Measurements from ENCODE around the gene KLHL24.
"Not testable (repeated sequence)": the region's sequence is repeated elsewhere in the genome, so short reads cannot be mapped to it uniquely, and the experiment has no call there.

Gene KLHL24

GRCh38 chr3:183594636-183595035 lies 40.8 kb upstream of the KLHL24 start:
- DNase-seq (ENCODE audit: low read depth): no peak
- no peak overlapping the region for H3K4me3 ChIP-seq (ENCODE audit: control insufficient read depth, low read depth, low read length)
- no peak for TF ChIP-seq CTCF (IDR thresholded peaks at IDR 0.05; ENCODE audit: control insufficient read depth, insufficient read depth, low read depth, low read length, missing control alignments)

- no peak overlapping the region for H3K4me3 ChIP-seq (ENCODE audit: control insufficient read depth, low read depth, low read length)
- TF ChIP-seq CTCF (IDR thresholded peaks at IDR 0.05; ENCODE audit: control insufficient read depth, insufficient read depth, low read depth, low read length, missing control alignments): no peak
- DNase-seq (ENCODE audit: low read depth): no peak
Measured at GRCh38 chr3:183597959-183598358, 37.5 kb upstream of the KLHL24 start.

- not testable (repeated sequence) for H3K4me3 ChIP-seq (ENCODE audit: control insufficient read depth, low read depth, low read length); DNase-seq (ENCODE audit: low read depth)
Measured at GRCh38 chr3:183611326-183611725, 24.1 kb upstream of the KLHL24 start.

- H3K4me3 ChIP-seq (ENCODE audit: control insufficient read depth, low read depth, low read length): no peak overlapping the region
- TF ChIP-seq CTCF (IDR thresholded peaks at IDR 0.05; ENCODE audit: control insufficient read depth, insufficient read depth, low read depth, low read length, missing control alignments): no peak
- DNase-seq (ENCODE audit: low read depth): no peak
Measured at GRCh38 chr3:183613366-183614285, 21.8 kb upstream of the KLHL24 start.

GRCh38 chr3:183618542-183618941 lies 16.9 kb upstream of the KLHL24 start:
- H3K4me3 ChIP-seq (ENCODE audit: control insufficient read depth, low read depth, low read length): no peak overlapping the region
- no peak for DNase-seq (ENCODE audit: low read depth)
- no peak for TF ChIP-seq CTCF (IDR thresholded peaks at IDR 0.05; ENCODE audit: control insufficient read depth, insufficient read depth, low read depth, low read length, missing control alignments)

GRCh38 chr3:183619010-183619409 lies 16.4 kb upstream of the KLHL24 start:
- H3K4me3 ChIP-seq (ENCODE audit: control insufficient read depth, low read depth, low read length): no peak overlapping the region
- DNase-seq (ENCODE audit: low read depth): no peak
- no peak for TF ChIP-seq CTCF (IDR thresholded peaks at IDR 0.05; ENCODE audit: control insufficient read depth, insufficient read depth, low read depth, low read length, missing control alignments)

GRCh38 chr3:183619624-183620251 lies 15.7 kb upstream of the KLHL24 start:
- TF ChIP-seq CTCF (IDR thresholded peaks at IDR 0.05; ENCODE audit: control insufficient read depth, insufficient read depth, low read depth, low read length, missing control alignments): no peak
- no peak for DNase-seq (ENCODE audit: low read depth)
- H3K4me3 ChIP-seq (ENCODE audit: control insufficient read depth, low read depth, low read length): no peak overlapping the region

Data from AG09309 (cell line).